NCI-H2029 (cell line): ENCODE data around the gene GNG14.
"Not testable (repeated sequence)": the region's sequence is repeated elsewhere in the genome, so short reads cannot be mapped to it uniquely, and the experiment has no call there.

Experiments used
- DNase-seq: peaks from one replicate; lab custom pipeline; 2025; lab: John Stamatoyannopoulos, UW

The GNG14 gene

DNA sequence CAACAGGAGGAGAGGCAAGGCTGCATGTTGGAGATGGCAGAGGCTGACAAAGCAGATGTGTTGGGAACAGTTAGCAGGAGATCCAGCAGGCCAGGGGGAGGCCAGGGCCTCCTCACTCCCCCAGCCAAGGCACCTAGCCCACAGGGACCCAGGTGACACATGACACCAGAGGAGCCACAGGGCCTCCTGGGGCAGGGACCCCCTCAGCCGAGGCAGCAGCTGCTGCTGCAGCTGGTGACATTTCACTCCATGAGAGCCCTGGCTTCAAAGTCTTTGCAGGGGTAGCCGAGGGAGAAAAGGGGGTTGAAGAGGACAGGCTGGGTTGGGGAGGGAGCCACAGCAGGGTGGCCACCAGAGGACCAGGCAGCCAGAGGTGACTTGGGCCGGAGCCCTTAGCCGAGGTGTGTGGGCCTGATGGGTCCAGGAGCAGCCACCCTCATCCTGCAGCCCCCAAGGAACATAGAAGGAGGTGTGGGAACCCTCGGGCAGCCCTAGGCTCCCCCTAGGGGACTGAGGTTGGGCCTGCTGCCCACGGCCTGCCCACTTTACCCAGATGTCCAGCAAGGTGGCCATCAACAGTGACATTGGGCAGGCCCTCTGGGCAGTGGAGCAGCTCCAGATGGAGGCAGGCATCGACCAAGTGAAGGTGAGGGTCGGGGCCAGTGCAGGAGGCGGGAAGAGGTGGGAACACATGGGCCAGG, at the start of gene GNG14:
Gene GNG14 (plus strand): TSS at position 503 of the 701 bp plus-strand sequence. CDS start 51 bp downstream, at position 554.
- DNase-seq = no peak

GRCh38 chr19:12638611-12639182, 49.1 kb upstream of the GNG14 start:
- DNase-seq = no peak

DNA sequence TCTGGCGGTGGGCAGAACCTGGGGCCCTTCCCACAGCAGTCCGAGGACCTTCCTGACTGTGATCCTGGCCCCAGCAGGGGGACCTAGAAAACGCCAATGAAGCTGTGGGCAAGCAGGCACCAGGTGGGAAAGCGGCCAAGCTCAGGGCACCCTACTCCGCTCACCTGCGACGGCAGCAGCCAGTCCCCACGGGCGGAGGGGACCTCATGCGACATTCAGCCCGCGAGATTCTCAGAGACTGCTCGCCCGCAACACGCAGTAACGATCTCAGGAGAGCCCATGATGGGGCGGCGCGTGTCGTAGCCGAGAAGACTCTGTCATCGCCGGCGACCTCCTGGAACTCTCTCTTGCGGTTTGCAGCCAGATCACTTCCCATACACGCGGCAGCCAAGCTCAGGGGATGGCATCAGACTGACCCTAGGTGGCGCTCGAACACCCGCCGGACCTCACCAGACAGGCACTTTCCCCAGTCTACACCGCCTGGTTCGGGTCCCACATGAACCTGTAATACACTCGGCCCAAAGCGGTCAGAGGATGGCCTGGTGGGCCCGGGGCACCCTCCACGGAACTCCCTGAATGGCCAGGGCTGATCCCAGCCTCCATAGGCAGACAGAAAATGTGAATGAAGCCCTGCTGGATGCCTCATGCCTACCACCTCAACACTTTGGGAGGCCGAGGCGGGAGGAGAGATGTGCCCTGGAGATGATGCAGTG, 47.7 kb upstream of the GNG14 start:
- peak; percentile 59 for DNase-seq

DNA sequence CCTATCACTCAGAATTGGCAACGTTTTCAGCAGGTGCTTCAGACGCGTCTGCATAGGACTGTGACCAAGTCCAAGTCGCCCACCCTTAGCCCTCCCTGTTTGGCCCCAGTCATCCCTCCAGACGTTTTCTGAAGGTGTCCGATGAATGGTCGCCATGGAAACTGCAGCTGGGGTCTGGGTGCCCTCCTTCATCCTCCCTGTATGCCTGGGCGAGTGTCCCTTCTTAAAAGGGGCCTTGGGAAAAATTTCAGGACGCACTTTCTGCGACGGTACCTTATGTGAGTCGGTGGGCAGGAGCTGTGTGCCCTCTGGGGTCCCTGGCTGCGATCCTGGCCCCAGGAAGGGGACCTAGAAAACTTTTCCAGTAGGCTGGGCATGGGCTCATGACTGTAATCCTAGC, 46.3 kb upstream of the GNG14 start:
- DNase-seq = no peak

- DNase-seq = no peak
Measured at GRCh38 chr19:12642506-12642905, 45.3 kb upstream of the GNG14 start.

DNA sequence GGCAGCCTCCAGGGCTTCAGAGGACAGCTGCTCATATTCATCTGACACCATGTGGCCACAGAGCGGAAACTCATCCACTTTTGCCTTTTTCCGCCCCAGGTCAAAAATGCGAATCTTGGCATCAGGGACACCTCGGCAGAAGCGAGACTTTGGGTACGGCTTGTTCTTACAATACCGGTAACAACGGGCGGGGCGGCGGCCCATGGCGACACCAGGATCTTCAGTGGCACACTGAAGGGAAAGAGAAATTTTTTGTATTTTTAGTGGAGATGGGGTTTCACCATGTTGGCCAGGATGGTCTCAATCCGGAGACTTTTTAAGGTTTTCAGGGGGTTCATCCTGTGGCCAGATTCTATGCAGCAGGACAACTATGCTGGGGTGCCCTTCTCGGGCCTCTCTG, 44.1 kb upstream of the GNG14 start:
- not testable (repeated sequence) for DNase-seq

- DNase-seq = no peak
Measured at GRCh38 chr19:12646551-12646950, 41.2 kb upstream of the GNG14 start.

- peak; percentile 50 for DNase-seq
Measured at GRCh38 chr19:12647047-12647446, 40.8 kb upstream of the GNG14 start.

GRCh38 chr19:12647490-12648071, 40.2 kb upstream of the GNG14 start:
- DNase-seq = peak; percentile 76

GRCh38 chr19:12648088-12648487, 39.7 kb upstream of the GNG14 start:
- no peak for DNase-seq

GRCh38 chr19:12649941-12650340, 37.9 kb upstream of the GNG14 start:
- no peak for DNase-seq

GRCh38 chr19:12652219-12652618, 35.6 kb upstream of the GNG14 start:
- no peak for DNase-seq

GRCh38 chr19:12655546-12655945, 32.3 kb upstream of the GNG14 start:
- DNase-seq = no peak

- no peak for DNase-seq
Measured at GRCh38 chr19:12656899-12657571, 30.8 kb upstream of the GNG14 start.

- no peak for DNase-seq
Measured at GRCh38 chr19:12657966-12658365, 29.8 kb upstream of the GNG14 start.

DNA sequence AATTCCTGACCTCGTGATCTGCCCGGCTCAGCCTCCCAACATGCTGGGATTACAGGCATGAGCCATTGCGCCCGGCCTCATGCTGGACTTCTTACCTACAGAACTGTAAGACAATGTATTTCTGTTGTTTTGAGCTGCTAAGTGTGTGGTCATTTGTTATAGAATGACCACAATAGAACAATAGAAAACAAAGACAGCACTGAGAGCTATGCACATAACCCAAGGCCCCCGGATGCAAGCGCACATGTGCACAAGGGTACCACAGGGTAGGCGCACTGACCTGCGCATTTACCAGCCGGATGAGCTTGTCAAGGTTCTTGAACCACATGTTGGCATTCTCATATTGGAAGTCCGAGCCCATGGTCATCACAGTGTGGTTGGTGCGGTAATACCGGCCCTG, 26.8 kb upstream of the GNG14 start:
- no peak for DNase-seq

DNA sequence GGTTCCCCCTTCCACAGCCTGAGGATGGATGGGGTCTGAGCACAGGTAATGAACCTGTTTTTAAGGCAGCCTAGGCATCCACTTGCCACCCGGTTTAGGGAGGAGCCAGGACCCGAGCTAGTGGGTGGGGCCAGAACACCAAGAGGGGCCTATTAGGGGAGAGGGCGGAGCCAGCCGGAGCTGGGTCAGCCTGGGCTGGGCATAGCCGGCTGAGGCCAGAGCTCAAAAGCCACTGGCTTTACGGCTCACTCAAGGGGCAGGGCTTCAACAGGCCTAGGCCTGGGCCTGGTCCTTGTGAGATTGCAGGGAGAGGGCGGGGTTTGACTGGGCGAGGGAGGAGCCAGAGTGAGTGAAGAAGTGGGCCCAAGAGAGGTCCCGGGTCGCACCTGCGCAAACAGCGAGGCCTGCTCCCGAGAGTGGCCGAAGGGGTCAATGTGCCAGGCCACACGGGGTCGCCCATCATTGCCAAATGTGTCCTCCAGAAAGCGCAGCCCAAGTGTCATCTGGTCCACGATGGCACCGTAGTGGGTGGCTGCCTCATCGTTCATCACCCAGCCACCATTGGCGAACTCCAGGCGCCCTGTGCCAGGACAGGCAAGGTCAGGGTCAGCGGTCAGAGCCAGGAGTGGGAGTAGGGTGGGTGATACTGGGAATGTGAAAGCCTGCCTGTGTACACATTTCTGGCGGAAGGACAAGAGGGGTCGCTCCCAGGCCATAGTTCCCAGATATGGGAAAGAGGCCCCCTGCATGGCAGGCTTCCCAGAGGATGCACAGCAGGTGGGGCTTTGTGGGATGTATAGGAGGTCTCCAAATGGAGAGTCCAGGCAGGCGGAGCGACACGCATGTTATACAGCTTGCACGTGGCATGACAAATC, 23.2 kb upstream of the GNG14 start:
- peak; percentile 19 for DNase-seq

- no peak for DNase-seq
Measured at GRCh38 chr19:12665281-12665573, 22.6 kb upstream of the GNG14 start.

DNA sequence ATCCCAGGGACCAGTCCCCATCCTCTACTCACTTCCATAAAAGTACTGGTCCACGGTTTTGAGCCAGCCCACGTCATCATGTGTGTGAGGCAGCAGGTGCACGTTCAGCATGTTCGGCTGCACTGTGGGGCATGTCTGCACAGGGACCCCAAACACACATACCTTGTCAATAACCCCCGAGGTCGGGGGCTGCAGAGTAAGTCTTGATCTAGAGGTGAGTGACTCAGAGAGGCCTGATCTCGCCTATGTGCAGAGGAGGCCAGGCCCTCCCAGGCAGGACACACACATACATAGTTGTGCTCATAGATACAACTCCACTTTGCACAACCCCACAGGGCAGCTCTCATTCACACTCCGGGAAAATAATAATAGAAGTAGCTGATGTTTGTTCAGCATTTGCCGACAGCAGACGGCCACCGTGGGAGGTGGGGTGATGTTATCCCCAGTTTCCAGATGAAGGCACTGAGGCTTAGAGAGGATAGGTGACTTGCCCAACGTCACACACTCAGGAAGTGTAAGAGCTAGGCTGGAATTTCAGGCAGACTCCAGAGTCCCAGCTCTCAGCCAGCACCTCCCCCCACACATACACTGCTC, 22.0 kb upstream of the GNG14 start:
- no peak for DNase-seq

GRCh38 chr19:12666265-12667048, 21.3 kb upstream of the GNG14 start, which contains the start of the genes MAN2B1 and WDR83:
Gene MAN2B1, minus strand, starts transcription at chr19:12666742. Its CDS starts 41 bp downstream, at chr19:12666701.
Gene WDR83, plus strand, starts transcription at chr19:12666807. Its CDS starts 2,984 bp downstream, at chr19:12669791.
- peak; percentile 43 for DNase-seq
